NT2/D1 (cell line): ENCODE results near the gene RGS3.

Source experiments
- SUZ12 ChIP-seq: IDR thresholded peaks from 2 replicates; pipeline ENCODE4 v1.6.1; 2011; ENCODE audit not compliant: insufficient read length, insufficient read depth; ENCODE audit errors: extremely low read depth
- YY1 ChIP-seq: IDR thresholded peaks from 2 replicates; pipeline ENCODE4 v1.6.1; 2011; ENCODE audit not compliant: insufficient read length, insufficient read depth
- ZNF274 ChIP-seq: IDR thresholded peaks from 2 replicates; pipeline ENCODE4 v1.6.1; 2011; ENCODE audit warnings: mild to moderate bottlenecking, low read depth, low read length

GRCh38 chr9:113530942-113531341 lies 67.4 kb downstream of the RGS3 start:
- TF ChIP-seq ZNF274 (no peak), YY1 (no peak), SUZ12 (no peak)
